ENCODE measurements around the gene TGM1.
"Not testable (repeated sequence)": the region's sequence is repeated elsewhere in the genome, so short reads cannot be mapped to it uniquely, and the experiment has no call there.

TGM1 gene

GRCh38 chr14:24232121-24232644 lies 30.8 kb downstream of the TGM1 start, which contains the start of gene NEDD8:
NEDD8 (minus strand) TSS chr14:24232367; CDS start chr14:24232267, 100 bp downstream.
- peak; percentile 90 for DNase-seq

DNA sequence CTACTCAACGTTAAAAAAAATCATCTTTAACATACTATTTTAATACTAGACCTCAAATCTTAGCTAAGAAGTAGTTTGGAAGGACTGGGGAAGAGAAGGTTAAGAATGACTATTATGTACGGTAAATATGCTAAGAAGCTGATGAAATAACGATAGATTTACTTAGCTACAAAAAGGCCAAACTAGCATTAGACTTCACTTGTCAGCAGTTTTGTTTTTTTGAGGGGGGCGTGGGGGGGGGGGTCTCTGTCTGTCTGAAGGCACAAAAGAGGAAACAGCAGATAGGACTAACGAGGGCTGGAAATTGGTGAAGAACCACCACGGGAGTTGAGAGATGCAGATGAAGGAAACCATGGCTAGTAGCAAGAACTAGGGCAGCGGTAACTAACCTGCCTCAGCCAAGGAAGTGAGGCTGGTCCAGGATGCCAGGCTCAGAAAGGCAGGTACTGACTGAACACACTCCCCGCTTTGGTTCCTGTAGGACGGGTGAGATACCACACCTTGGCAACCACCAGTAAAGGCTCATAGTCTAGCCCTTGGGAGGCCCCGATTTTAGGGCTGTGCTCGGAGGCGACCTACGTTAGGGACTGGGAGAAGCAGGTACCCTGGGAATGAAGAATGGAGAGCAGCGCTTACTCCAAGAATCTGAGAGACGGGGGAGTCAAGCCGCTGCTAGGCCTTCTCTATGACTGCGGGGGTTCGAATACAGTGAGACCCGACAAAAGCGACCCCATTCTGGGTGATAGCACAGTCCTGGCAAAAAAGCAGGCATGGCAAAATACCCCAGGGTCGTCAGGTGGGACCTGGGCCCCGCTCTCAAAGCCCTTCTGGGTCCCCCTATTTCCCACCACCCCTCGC lies 31.5 kb downstream of the TGM1 start:
- DNase-seq = no peak

- no peak for DNase-seq
These were observed 34.1 kb downstream of the TGM1 start for GRCh38 chr14:24228902-24229301.

DNA sequence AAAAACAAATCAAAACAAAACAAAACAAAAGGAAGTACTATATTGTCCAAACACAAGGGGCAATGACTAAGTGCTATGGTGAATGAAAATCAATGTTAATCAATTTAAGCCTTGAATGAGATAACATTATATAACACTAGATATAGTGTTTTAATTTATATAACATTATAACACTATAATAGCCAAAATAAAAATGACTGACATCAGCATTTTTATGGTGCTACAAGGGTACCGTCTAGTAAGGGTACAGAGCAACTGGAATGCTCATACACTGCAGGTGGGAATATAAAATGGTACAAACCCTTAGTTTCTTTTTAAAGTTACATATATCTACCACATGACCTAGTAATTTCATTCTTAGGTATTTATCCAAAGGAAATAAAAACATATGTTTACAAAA lies 36.5 kb downstream of the TGM1 start:
- no peak for DNase-seq

- DNase-seq = no peak
These were observed 38.3 kb downstream of the TGM1 start for GRCh38 chr14:24224618-24225071.

- not testable (repeated sequence) for DNase-seq
These were observed 40.0 kb downstream of the TGM1 start for GRCh38 chr14:24222987-24223386.

- DNase-seq = no peak
These were observed 43.5 kb downstream of the TGM1 start for GRCh38 chr14:24219521-24219920.

- DNase-seq = no peak
These were observed 43.9 kb downstream of the TGM1 start for GRCh38 chr14:24219080-24219479.

DNA sequence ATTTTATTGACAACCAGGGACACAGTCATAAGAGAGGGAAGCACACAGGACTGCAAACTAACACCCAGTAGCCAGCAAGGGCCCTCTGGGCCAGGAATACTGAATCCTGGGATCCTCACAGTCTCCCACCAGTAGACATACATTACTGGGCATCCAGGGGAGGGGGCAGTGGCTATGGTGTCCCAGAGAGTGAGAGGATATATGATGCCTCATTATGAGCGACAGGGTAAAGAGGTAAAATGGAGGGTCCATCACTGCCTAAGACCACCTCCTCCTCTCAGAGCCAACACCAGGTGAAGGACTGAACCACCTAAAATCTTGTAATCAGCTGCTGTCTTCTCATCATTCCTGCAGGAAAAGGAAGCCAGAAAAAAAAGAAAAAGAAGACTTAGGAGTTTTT lies 46.1 kb downstream of the TGM1 start:
- not testable (repeated sequence) for DNase-seq

GRCh38 chr14:24216345-24216699 lies 46.7 kb downstream of the TGM1 start:
- no peak for DNase-seq

DNA sequence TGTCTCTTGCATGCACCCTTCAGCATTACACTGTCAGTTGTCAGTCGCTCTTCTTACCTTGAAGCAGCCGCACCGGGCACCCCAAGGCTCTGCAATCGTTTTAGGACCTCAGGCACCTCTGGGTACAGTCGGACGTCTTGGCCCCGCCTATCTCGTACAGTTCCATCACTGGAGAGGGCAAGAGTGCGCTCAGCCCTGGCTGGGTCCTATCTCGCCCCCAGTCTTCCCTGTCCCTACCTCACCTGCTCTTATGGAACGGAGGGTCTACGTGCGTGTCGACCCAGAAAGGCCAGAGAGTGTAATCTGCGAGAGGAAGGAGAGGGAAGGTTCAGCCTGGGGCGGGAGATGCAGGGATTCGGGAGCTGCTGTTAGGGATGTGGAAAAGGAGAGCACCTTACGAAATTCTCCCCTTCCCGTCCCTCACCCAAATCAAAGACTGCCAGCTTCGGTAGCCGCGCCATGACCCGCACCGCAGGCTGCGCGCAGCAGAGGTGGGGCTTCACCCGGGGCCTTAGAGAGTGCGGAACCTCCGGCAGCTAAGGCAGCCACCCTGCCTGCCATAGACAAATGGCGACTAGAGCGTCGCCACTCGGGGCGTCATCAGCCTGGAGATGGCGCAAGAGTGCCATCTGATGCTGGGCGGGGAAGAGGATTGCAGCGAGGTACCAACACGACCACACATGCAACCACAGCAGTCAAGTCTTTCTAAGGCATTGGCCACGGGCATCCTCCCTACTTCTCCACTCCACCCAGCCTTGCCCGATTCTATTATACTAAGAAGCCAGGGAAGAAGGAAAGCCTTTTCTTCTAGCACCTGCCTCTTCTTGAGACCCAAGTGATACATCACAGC lies 47.3 kb downstream of the TGM1 start, which contains the start of gene MDP1:
Gene MDP1 (minus strand): TSS at position 572 of the 850 bp plus-strand sequence. CDS start 111 bp downstream, at position 461.
- peak; percentile 89 for DNase-seq

DNA sequence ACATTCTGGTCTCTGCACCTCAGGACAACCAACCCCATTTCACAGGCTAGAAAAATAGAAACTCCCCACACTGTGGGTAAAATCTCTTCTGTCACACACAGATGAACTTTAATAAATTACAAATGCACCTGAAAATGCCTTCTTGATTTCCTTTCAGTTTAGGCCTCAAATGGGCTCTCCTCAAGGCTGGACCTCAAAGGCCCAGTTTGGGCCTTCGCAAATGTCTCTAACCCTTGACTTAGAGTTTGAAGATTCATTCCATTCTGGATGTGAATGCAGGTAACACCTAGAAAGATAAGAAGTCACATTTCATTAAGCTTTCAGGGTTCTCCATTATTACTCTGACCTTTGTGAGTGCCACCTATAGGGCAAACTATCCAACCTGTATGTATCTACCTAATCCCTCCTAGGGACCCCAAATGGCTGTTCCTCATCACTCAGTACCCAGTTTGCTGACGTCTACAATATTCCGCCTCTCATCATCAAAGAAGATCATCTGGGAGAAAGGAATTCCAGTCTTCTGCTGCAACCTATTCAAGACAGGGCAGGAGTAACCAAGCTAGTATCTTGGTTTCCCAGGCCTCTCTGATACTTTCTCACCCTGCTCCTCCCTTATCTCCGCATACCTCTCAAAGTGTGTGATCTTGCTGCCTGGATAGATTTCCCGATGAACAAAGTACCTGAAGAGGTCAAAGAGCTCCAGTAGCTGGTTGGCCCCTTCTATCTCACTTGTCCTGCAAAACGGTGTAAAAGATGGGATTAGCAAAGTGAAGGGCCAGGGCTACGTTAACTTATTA lies 48.9 kb downstream of the TGM1 start:
- no peak for DNase-seq

GRCh38 chr14:24212924-24213865 lies 49.8 kb downstream of the TGM1 start, which contains the start of gene CHMP4A:
CHMP4A (minus strand) TSS chr14:24213488; CDS start chr14:24213439, 49 bp downstream.
- DNase-seq = peak; percentile 97

DNA sequence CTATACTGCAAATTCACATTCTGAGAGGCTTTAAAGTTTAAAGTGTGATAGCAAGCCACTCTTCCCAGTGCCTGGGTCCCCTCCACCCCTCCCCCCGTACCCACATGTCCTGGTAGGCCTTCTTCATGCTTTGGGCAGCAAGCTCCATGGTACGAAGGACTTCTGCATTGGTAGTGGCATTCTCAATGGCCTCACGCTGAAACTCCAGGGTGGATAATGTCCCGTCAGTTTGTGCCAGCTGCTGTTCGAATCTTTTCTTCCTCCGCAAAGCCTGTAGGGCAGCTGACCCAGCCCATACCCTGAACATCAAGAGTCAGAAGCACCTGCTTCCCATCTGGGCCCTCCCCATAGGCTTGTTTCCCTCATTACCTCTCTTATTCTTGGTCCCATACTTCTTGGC lies 51.7 kb downstream of the TGM1 start:
- no peak for DNase-seq

DNA sequence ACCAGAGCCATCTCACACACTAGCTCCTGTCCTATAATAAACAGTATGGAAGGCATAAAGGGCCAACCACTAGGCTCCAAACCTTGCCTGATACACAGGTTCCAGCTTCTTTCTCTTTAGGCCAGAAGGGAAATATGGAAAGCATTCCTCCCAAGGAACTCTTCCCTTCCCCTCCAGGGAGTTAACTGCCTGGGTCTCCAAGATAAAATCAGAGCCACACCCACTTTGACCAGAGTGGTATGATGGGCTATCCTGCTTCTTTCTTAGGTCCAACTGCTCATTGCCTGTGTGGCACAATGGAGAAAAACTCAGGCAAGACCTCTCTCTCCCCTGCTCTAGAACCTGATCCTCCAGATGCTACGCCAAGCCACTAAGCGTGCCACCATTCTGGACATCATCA lies 55.4 kb downstream of the TGM1 start:
- no peak for DNase-seq

- DNase-seq = no peak
These were observed 55.8 kb downstream of the TGM1 start for GRCh38 chr14:24207104-24207551.

DNA sequence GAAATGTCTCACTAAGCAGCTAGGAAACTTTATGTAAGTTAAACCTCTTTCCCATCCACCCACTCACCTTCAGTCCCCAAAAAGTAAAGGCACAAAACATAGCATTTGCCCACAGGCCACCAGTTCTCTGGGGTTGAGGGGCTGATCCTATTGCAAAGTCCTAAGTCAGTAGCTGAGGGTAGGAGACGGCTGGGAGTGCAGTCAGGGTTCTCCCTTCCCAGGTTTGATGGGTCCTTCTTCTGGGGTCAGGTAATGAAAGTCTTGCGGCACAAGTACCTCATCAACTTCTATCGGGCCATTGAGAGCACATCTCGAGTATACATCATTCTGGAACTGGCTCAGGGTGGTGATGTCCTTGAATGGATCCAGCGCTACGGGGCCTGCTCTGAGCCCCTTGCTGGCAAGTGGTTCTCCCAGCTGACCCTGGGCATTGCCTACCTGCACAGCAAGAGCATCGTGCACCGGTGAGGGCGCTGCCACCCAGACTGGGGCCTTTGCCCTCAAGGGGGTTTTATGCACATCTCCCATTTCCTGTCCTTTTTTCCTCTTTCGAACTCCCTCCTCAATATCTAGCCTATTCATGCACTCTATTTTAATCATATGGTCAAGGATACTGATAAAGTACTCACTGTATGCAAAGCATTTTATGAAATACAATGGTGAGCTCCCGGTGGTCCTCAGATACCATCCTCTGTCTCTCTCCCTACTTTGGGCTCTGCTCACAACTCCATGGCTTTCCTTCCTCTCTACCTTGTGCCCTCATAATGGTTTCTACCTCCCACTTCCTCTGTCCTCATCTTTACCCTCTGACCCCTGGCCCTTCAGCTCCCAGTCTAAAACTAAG lies 56.5 kb downstream of the TGM1 start:
- no peak for DNase-seq

DNA sequence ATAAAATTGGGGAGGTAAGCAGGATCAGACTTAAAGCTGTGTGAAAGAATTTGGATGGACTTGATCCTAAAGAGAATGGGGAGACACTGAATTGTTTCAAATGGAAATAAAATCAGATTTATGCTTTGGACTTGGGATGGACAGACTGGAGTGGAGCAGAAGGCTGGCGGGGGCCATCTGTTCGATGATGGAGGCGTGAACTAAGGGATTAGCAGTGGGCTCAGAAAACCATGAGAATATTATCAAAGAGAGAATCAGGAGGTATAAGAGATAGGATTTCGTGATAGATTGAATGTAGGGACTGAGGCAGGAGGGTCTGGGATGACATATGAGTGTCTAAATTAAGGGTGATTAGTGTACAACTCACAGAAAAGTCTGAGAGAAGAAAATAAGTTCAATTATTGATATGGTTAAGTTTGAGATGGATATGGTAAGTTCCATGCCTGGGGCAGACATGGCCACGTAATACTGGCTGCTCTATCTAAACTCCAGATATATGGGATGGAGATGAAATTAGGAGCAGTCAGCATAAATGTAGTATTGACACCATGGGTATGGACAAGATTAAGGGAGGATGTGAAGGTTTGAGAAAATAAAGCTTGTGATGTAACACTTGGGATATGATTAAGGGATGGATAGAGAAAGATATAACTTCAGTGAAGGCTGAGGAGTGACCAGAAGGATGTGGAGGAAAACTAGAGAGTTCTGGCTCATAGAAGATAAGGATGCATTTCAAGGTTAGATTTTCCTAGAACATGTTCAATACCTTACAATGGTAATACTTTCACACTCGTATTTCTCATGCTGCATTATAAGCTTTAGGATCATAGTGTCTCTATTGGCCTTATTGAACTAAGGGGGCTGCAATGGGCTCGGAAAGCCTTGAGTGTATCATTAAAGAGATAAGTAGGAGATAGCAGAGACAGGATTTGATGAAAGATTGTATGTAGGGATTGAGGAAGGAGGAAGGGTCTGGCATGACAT lies 58.5 kb downstream of the TGM1 start:
- DNase-seq = no peak

All from NCI-H1694 (cell line).